ENCODE data around the gene FNDC3B.

- TF ChIP-seq, protein P1, sequence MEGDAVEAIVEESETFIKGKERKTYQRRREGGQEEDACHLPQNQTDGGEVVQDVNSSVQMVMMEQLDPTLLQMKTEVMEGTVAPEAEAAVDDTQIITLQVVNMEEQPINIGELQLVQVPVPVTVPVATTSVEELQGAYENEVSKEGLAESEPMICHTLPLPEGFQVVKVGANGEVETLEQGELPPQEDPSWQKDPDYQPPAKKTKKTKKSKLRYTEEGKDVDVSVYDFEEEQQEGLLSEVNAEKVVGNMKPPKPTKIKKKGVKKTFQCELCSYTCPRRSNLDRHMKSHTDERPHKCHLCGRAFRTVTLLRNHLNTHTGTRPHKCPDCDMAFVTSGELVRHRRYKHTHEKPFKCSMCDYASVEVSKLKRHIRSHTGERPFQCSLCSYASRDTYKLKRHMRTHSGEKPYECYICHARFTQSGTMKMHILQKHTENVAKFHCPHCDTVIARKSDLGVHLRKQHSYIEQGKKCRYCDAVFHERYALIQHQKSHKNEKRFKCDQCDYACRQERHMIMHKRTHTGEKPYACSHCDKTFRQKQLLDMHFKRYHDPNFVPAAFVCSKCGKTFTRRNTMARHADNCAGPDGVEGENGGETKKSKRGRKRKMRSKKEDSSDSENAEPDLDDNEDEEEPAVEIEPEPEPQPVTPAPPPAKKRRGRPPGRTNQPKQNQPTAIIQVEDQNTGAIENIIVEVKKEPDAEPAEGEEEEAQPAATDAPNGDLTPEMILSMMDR (IDR thresholded peaks at IDR 0.05): no peak
- TF ChIP-seq SIN3A (IDR thresholded peaks at IDR 0.05; ENCODE audit: borderline replicate concordance, insufficient read depth, low read depth, low read length) (no peak), POLR2AphosphoS5 (IDR thresholded peaks at IDR 0.05; ENCODE audit: low read depth, low read length) (no peak)
Observed at GRCh38 chr3:172018364-172018763, 21.0 kb upstream of the FNDC3B start.
